ENCODE measurements around the gene DEFB119. TPM values are rescaled to one million over a fixed set of nuclear protein-coding genes. Genes with fewer than 3 reads are reported as not detected.

DEFB119 gene
- total RNA-seq, 1 experiment from 2014 or later: not detected

DNA sequence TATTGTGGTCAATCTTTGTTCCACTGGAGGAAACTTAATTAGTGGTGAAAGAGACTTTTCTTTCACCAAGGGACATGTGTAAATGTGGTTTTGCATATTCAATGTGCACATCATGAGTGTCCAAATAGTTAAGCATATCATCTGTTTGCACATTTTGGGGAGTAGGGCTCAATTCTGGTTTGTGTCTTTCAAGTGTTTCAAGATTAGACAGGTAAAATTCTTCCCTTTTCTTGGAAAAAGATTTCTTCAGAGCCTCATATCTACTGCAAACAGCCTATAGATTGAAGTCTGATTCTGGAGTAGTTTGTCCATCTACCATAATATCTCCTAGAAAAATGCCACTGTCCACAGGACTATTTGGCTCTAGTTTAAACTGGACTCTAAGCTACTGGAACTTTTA is 48.9 kb downstream of the DEFB119 start:
- Histone ChIP-seq H3K79me1 (ENCODE audit: insufficient read depth, low read depth, low read length, poor library complexity, severe bottlenecking) (no peaks in the 10 kb centered on the region), H2BK20ac (ENCODE audit: low read depth, low read length, poor library complexity, severe bottlenecking) (no peak overlapping the region), H2BK15ac (ENCODE audit: low read depth, low read length) (no peak overlapping the region), H4K5ac (ENCODE audit: insufficient read length, low read depth, low read length) (no peak overlapping the region), H3K4me1 (ENCODE audit: insufficient read depth, low read length) (no peaks in the 10 kb centered on the region), H3K4ac (ENCODE audit: low read depth, low read length) (no peak overlapping the region), H2BK5ac (ENCODE audit: insufficient read length, low read length) (no peak overlapping the region), H3K14ac (ENCODE audit: insufficient read depth, low read length) (no peak overlapping the region), H3K4me2 (ENCODE audit: insufficient read depth, insufficient read length, low read length) (no peak overlapping the region), H2AFZ (ENCODE audit: low read length) (no peak overlapping the region), H3K27me3 (ENCODE audit: insufficient read depth, low read length) (no peaks in the 10 kb centered on the region), H3K27ac (ENCODE audit: insufficient read length, low read depth, low read length) (no peak overlapping the region), H4K20me1 (ENCODE audit: control insufficient read depth, insufficient read depth, insufficient read length) (no peaks in the 10 kb centered on the region), H3K23ac (ENCODE audit: insufficient read length, low read depth, low read length) (no peak overlapping the region), H2AK5ac (ENCODE audit: insufficient read length, low read length) (no peak overlapping the region), H3K79me2 (ENCODE audit: insufficient read depth, low read length) (no peaks in the 10 kb centered on the region; the same call in 1 of the 2 replicates), H2BK120ac (ENCODE audit: low read depth, low read length, poor library complexity, severe bottlenecking) (no peak overlapping the region), H4K8ac (replicated peaks; ENCODE audit: insufficient read length, low read depth, low read length) (no peak overlapping the region), H3K9ac (ENCODE audit: extremely low read depth, insufficient read length, low read length) (no peak overlapping the region), H3K9me3 (ENCODE audit: control insufficient read depth, low read depth, low read length) (peaks cover 58% of the 10 kb centered on the region), H3K18ac (ENCODE audit: insufficient read length, low read depth, low read length) (no peak overlapping the region), H3K56ac (ENCODE audit: insufficient read length, low read depth, low read length) (no peak overlapping the region), H3K23me2 (ENCODE audit: insufficient read length, low read depth, low read length, poor library complexity, severe bottlenecking) (no peaks in the 10 kb centered on the region), H4K91ac (ENCODE audit: insufficient read length, low read depth, low read length) (no peak overlapping the region), H2BK12ac (ENCODE audit: insufficient read length, low read depth, low read length) (no peak overlapping the region), H3T11ph (ENCODE audit: low read length) (no peak overlapping the region)
- H3K27me3 Mint-ChIP-seq (ENCODE audit: low read depth): no peaks in the 10 kb centered on the region
- DNase-seq: no peak
- H3K4me3 Mint-ChIP-seq: no peak overlapping the region
- H3K36me3 Mint-ChIP-seq (ENCODE audit: insufficient read depth in 1 of 3, low read depth in 3 of 3): peaks cover 0 to 35% (median 0%) of the 10 kb centered on the region in 3 experiments; a peak in 3 of 7 replicates
- TF ChIP-seq CTCF (conservative IDR thresholded peaks at IDR 0.05): no peak
- no peak overlapping the region for H3K27ac Mint-ChIP-seq
- H3K9me3 Mint-ChIP-seq: peaks cover 59 to 68% of the 10 kb centered on the region in 2 experiments
- H3K4me1 Mint-ChIP-seq: no peaks in the 10 kb centered on the region
